Measurements from ENCODE around the gene OTUD3. TPM values are rescaled to one million over a fixed set of nuclear protein-coding genes. Genes with fewer than 3 reads are reported as not detected.

The OTUD3 gene
- total and polyA plus RNA-seq, 2 of the 4 experiments (the other 2 are of a cell fraction): 2.9 to 3.1 TPM

- H3K18ac ChIP-seq (ENCODE audit: low read depth, low read length): no peak overlapping the region
- peaks cover 12% of the 10 kb centered on the region for H3K27me3 ChIP-seq (ENCODE audit: control insufficient read depth, insufficient read depth, low read length)
- H4K5ac ChIP-seq (ENCODE audit: low read depth, low read length): no peak overlapping the region
- H3K9me3 ChIP-seq (ENCODE audit: control insufficient read depth, insufficient read depth, low read length): no peaks in the 10 kb centered on the region
- no peaks in the 10 kb centered on the region for H3K9me1 ChIP-seq (ENCODE audit: insufficient read depth, low read length)
- dilution Hi-C loops (cut with HindIII; ENCODE audit: low sequenced_read_pairs, unreplicated experiment) (no loop called here), in situ Hi-C loops (cut with MboI; ENCODE audit: low sequenced_read_pairs) (no loop called here), intact Hi-C loops (cut with micrococcal nuclease) (no loop called here)
- no peak overlapping the region for H3K4me3 ChIP-seq (ENCODE audit: insufficient read depth, low read depth, low read length)
- no peak overlapping the region for H4K91ac ChIP-seq (ENCODE audit: insufficient read depth, low read depth, low read length)
- no peak for ATAC-seq (ENCODE audit: low read depth)
- H4K20me1 ChIP-seq (ENCODE audit: insufficient read depth, low read length): no peaks in the 10 kb centered on the region
- no peak overlapping the region for H3K56ac ChIP-seq (ENCODE audit: extremely low read depth, insufficient read depth, low read length)
- H3K4me1 ChIP-seq (ENCODE audit: control insufficient read depth, insufficient read depth, low read length): no peaks in the 10 kb centered on the region
- no peak overlapping the region for H4K8ac ChIP-seq (ENCODE audit: low read depth in 2 of 2, low read length in 2 of 2)
- no peak overlapping the region for H2AFZ ChIP-seq (replicated peaks; ENCODE audit: low read length, poor library complexity)
- H2AK5ac ChIP-seq (ENCODE audit: low read depth, low read length): no peak overlapping the region
- TF ChIP-seq POLR2A (IDR thresholded peaks at IDR 0.05; ENCODE audit: low read depth, low read length) (no peak), FOS (IDR thresholded peaks at IDR 0.05; ENCODE audit: low read depth, low read length) (no peak), MAZ (IDR thresholded peaks at IDR 0.05; ENCODE audit: borderline replicate concordance, low read depth, low read length) (no peak), RCOR1 (IDR thresholded peaks at IDR 0.05; ENCODE audit: insufficient replicate concordance, low read length) (no peak), BHLHE40 (IDR thresholded peaks at IDR 0.05; ENCODE audit: low read depth, low read length) (no peak), ELK1 (IDR thresholded peaks at IDR 0.05; ENCODE audit: borderline replicate concordance, low read depth, low read length) (no peak), NFE2L2 (IDR thresholded peaks at IDR 0.05; ENCODE audit: low read depth, low read length) (no peak), CEBPB (IDR thresholded peaks at IDR 0.05; ENCODE audit: low read depth, low read length) (no peak), SMC3 (IDR thresholded peaks at IDR 0.05; ENCODE audit: low read depth, low read length) (no peak), CHD1 (IDR thresholded peaks at IDR 0.05; ENCODE audit: low read depth, low read length) (no peak), MXI1 (IDR thresholded peaks at IDR 0.05; ENCODE audit: borderline replicate concordance, low read depth, low read length) (no peak)
- TF ChIP-seq, protein P1, sequence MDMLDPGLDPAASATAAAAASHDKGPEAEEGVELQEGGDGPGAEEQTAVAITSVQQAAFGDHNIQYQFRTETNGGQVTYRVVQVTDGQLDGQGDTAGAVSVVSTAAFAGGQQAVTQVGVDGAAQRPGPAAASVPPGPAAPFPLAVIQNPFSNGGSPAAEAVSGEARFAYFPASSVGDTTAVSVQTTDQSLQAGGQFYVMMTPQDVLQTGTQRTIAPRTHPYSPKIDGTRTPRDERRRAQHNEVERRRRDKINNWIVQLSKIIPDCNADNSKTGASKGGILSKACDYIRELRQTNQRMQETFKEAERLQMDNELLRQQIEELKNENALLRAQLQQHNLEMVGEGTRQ (IDR thresholded peaks at IDR 0.05; ENCODE audit: low read depth, low read length): no peak
- BruUV-seq (replicated peaks): no TSS peak
- H3K9ac ChIP-seq (ENCODE audit: low read depth, low read length): no peak overlapping the region
- no peak overlapping the region for H2BK120ac ChIP-seq (ENCODE audit: low read depth, low read length)
- no peak for DNase-seq
- no peak overlapping the region for H3K14ac ChIP-seq (replicated peaks; ENCODE audit: low read depth, low read length)
- WGBS, 2 experiments (ENCODE audit: extremely low coverage in 2 of 2, insufficient read length in 1 of 2): 17% methylated on average over 1 of the region's 3 CpGs; no CpG with 5 or more reads in 1 of the 2 experiments
- H3K79me1 ChIP-seq (ENCODE audit: low read depth in 1 of 2, low read length in 2 of 2): no peaks in the 10 kb centered on the region
- no peak overlapping the region for H3K4me2 ChIP-seq (ENCODE audit: low read depth, low read length)
- CTCF ChIA-PET: no interaction called here
- POLR2A ChIA-PET (ENCODE audit: unreplicated experiment): no interaction called here
- no peaks in the 10 kb centered on the region for H3K36me3 ChIP-seq (ENCODE audit: control insufficient read depth, insufficient read depth, low read length)
- H3K27ac ChIP-seq (ENCODE audit: insufficient read depth, low read length): no peak overlapping the region
- H2AK9ac ChIP-seq (replicated peaks; ENCODE audit: low read depth, low read length, poor library complexity): no peak overlapping the region
- H2BK15ac ChIP-seq (ENCODE audit: low read depth, low read length): no peak overlapping the region
- H3K23ac ChIP-seq (ENCODE audit: low read depth, low read length): no peak overlapping the region
- H2BK20ac ChIP-seq (ENCODE audit: low read depth, low read length): no peak overlapping the region
- no peak overlapping the region for H3K4ac ChIP-seq (ENCODE audit: low read depth, low read length)
- H2BK5ac ChIP-seq (ENCODE audit: low read depth, low read length, poor library complexity, severe bottlenecking): no peak overlapping the region
These were observed 59.9 kb downstream of the OTUD3 start for GRCh38 chr1:19942088-19942487.

All from IMR-90 (cell line).